ENCODE results near the gene LRRC4. TPM values are rescaled to one million over a fixed set of nuclear protein-coding genes. Genes with fewer than 3 reads are reported as not detected.

LRRC4 gene
- total and polyA plus RNA-seq, 12 donors, result 0.75 to 7.3 (median 3.1) TPM

GRCh38 chr7:128029405-128029995 lies 1.7 kb downstream of the LRRC4 start:
- no peak for DNase-seq
- Histone ChIP-seq H3K4me1 (peaks cover 6 to 51% (median 39%) of the 10 kb centered on the region in 9 donors), H3K27me3 (no peaks in the 10 kb centered on the region), H3K36me3 (peaks cover 0 to 9% (median 0%) of the 10 kb centered on the region in 9 donors), H3K27ac (no peak overlapping the region), H3K9me3 (no peaks in the 10 kb centered on the region), H3K4me3 (no peak overlapping the region)
- intact Hi-C loops (cut with DNase I), result loop anchor here in 1 of 10 donors (10.0 kb wide), 1 partner anchor 325 kb away; no protein-coding TSS in a partner anchor
- no peak for TF ChIP-seq CTCF (IDR thresholded peaks at IDR 0.05)
- 97 to 98% methylated on average over 17 of the region's 17 CpGs for WGBS, 2 donors
- no peak for ATAC-seq

- TF ChIP-seq CTCF (IDR thresholded peaks at IDR 0.05), result no peak
- Histone ChIP-seq H3K36me3 (peaks cover 0 to 9% (median 0%) of the 10 kb centered on the region in 9 donors), H3K4me1 (peaks cover 4 to 54% (median 32%) of the 10 kb centered on the region in 9 donors), H3K9me3 (no peaks in the 10 kb centered on the region), H3K27ac (no peak overlapping the region), H3K27me3 (no peaks in the 10 kb centered on the region), H3K4me3 (peak overlapping the region in 1 of 10 donors; percentile 5)
- ATAC-seq (no peak), DNase-seq (no peak)
- WGBS, 2 donors, result 60 to 72% methylated on average over 4 of the region's 4 CpGs
- intact Hi-C loops (cut with DNase I), result loop anchor here in 1 of 10 donors (10.0 kb wide), 1 partner anchor 323 kb away; no protein-coding TSS in a partner anchor
These were observed 3.7 kb downstream of the LRRC4 start for GRCh38 chr7:128027485-128027980.

GRCh38 chr7:128026551-128026950 lies 4.7 kb downstream of the LRRC4 start:
- Histone ChIP-seq H3K27ac (peak overlapping the region in 1 of 10 donors; percentile 20), H3K36me3 (peaks cover 0 to 9% (median 0%) of the 10 kb centered on the region in 9 donors), H3K4me1 (peaks cover 3 to 58% (median 31%) of the 10 kb centered on the region in 9 donors), H3K4me3 (no peak overlapping the region), H3K9me3 (no peaks in the 10 kb centered on the region), H3K27me3 (no peaks in the 10 kb centered on the region)
- no peak for TF ChIP-seq CTCF (IDR thresholded peaks at IDR 0.05)
- 59 to 70% methylated on average over 2 of the region's 2 CpGs for WGBS, 2 donors
- no peak for ATAC-seq
- no peak for DNase-seq
- intact Hi-C loops (cut with DNase I), result loop anchor here in 1 of 10 donors (10.0 kb wide), 1 partner anchor 322 kb away; no protein-coding TSS in a partner anchor

- no peak for DNase-seq
- H3K27me3 ChIP-seq, result no peaks in the 10 kb centered on the region
- no peak for ATAC-seq
- H3K27ac ChIP-seq, result peak overlapping the region in 1 of 10 donors; percentile 20
- TF ChIP-seq CTCF (IDR thresholded peaks at IDR 0.05), result no peak
- no peaks in the 10 kb centered on the region for H3K9me3 ChIP-seq
- H3K4me1 ChIP-seq, result peaks cover 3 to 59% (median 31%) of the 10 kb centered on the region in 9 donors
- WGBS, 2 donors, result 51 to 63% methylated on average over 2 of the region's 2 CpGs
- H3K4me3 ChIP-seq, result no peak overlapping the region
- peaks cover 0 to 13% (median 0%) of the 10 kb centered on the region in 9 donors for H3K36me3 ChIP-seq
- intact Hi-C loops (cut with DNase I), result loop anchor here in 1 of 10 donors (10.0 kb wide), 1 partner anchor 321 kb away; no protein-coding TSS in a partner anchor
These were observed 5.4 kb downstream of the LRRC4 start for GRCh38 chr7:128025819-128026218.
